ENCODE data around the gene CDV3.
"Not testable (repeated sequence)": the region's sequence is repeated elsewhere in the genome, so short reads cannot be mapped to it uniquely, and the experiment has no call there.

The CDV3 gene

GRCh38 chr3:133573629-133574194 lies at the start of gene CDV3:
Gene CDV3 (plus strand): TSS chr3:133573686. CDS start chr3:133574045, 359 bp downstream.
- peak in 1 of 2 donors; percentile 36 for DNase-seq (ENCODE audit: low read depth in 2 of 2, low spot score in 1 of 2)

GRCh38 chr3:133523758-133524157 lies 49.7 kb upstream of the CDV3 start:
- not testable (repeated sequence) for DNase-seq (ENCODE audit: low read depth in 2 of 2, low spot score in 1 of 2)

- no peak for DNase-seq (ENCODE audit: low read depth in 2 of 2, low spot score in 1 of 2)
Observed at GRCh38 chr3:133525435-133525834, 48.1 kb upstream of the CDV3 start.

GRCh38 chr3:133527081-133527715 lies 46.3 kb upstream of the CDV3 start:
- DNase-seq (ENCODE audit: low read depth in 2 of 2, low spot score in 1 of 2) = no peak

GRCh38 chr3:133529809-133530208 lies 43.7 kb upstream of the CDV3 start:
- DNase-seq (ENCODE audit: low read depth in 2 of 2, low spot score in 1 of 2) = no peak

- DNase-seq (ENCODE audit: low read depth in 2 of 2, low spot score in 1 of 2) = no peak
Observed at GRCh38 chr3:133531981-133532380, 41.5 kb upstream of the CDV3 start.

- no peak for DNase-seq (ENCODE audit: low read depth in 2 of 2, low spot score in 1 of 2)
Observed at GRCh38 chr3:133532951-133533350, 40.5 kb upstream of the CDV3 start.

- DNase-seq (ENCODE audit: low read depth in 2 of 2, low spot score in 1 of 2) = no peak
Observed at GRCh38 chr3:133535971-133536881, 37.3 kb upstream of the CDV3 start.

GRCh38 chr3:133537131-133537530 lies 36.4 kb upstream of the CDV3 start:
- DNase-seq (ENCODE audit: low read depth in 2 of 2, low spot score in 1 of 2) = not testable (repeated sequence)

GRCh38 chr3:133538154-133538553 lies 35.3 kb upstream of the CDV3 start:
- no peak for DNase-seq (ENCODE audit: low read depth in 2 of 2, low spot score in 1 of 2)

- no peak for DNase-seq (ENCODE audit: low read depth in 2 of 2, low spot score in 1 of 2)
Observed at GRCh38 chr3:133540896-133541674, 32.4 kb upstream of the CDV3 start.

- no peak for DNase-seq (ENCODE audit: low read depth in 2 of 2, low spot score in 1 of 2)
Observed at GRCh38 chr3:133542871-133543270, 30.6 kb upstream of the CDV3 start.

- not testable (repeated sequence) for DNase-seq (ENCODE audit: low read depth in 2 of 2, low spot score in 1 of 2)
Observed at GRCh38 chr3:133544983-133545382, 28.5 kb upstream of the CDV3 start.

GRCh38 chr3:133547432-133548041 lies 25.9 kb upstream of the CDV3 start:
- no peak for DNase-seq (ENCODE audit: low read depth in 2 of 2, low spot score in 1 of 2)

GRCh38 chr3:133548090-133548489 lies 25.4 kb upstream of the CDV3 start:
- no peak for DNase-seq (ENCODE audit: low read depth in 2 of 2, low spot score in 1 of 2)

- DNase-seq (ENCODE audit: low read depth in 2 of 2, low spot score in 1 of 2) = no peak
Observed at GRCh38 chr3:133549565-133549964, 23.9 kb upstream of the CDV3 start.

- not testable (repeated sequence) for DNase-seq (ENCODE audit: low read depth in 2 of 2, low spot score in 1 of 2)
Observed at GRCh38 chr3:133551589-133551988, 21.9 kb upstream of the CDV3 start.

GRCh38 chr3:133561679-133562078 lies 11.8 kb upstream of the CDV3 start:
- DNase-seq (ENCODE audit: low read depth in 2 of 2, low spot score in 1 of 2) = no peak

GRCh38 chr3:133562376-133562775 lies 11.1 kb upstream of the CDV3 start:
- DNase-seq (ENCODE audit: low read depth in 2 of 2, low spot score in 1 of 2) = no peak

GRCh38 chr3:133563186-133563591 lies 10.3 kb upstream of the CDV3 start:
- no peak for DNase-seq (ENCODE audit: low read depth in 2 of 2, low spot score in 1 of 2)

- DNase-seq (ENCODE audit: low read depth in 2 of 2, low spot score in 1 of 2) = no peak
Observed at GRCh38 chr3:133563816-133564215, 9.7 kb upstream of the CDV3 start.
